Measurements from ENCODE around the gene TRABD2B.
A peak's percentile ranks its signal among the peaks of the same experiment; 100 is the strongest.

The TRABD2B gene

GRCh38 chr1:47834326-47834725 lies 162.9 kb downstream of the TRABD2B start:
- no peak overlapping the region for H3K4me2 ChIP-seq
- no peaks in the 10 kb centered on the region for H3K27me3 ChIP-seq
- H3K9me3 ChIP-seq (replicated peaks in 1 of 11), result peaks cover 32 to 37% (median 34%) of the 10 kb centered on the region in 11 experiments
- no peak overlapping the region for H3K27ac ChIP-seq
- TF ChIP-seq Cebpa-rat (IDR thresholded peaks at IDR 0.05), result no peak
- H3K4me1 ChIP-seq, result peaks cover 0 to 3% (median 1%) of the 10 kb centered on the region in 10 experiments; a peak in 11 of 20 replicates
- no peak overlapping the region for H3K9ac ChIP-seq
- no peaks in the 10 kb centered on the region for H3K36me3 ChIP-seq
- no peak overlapping the region for H3K4me3 ChIP-seq
- no peaks in the 10 kb centered on the region for H4K20me1 ChIP-seq

- Histone ChIP-seq H3K4me1 (peaks cover 0 to 11% (median 9%) of the 10 kb centered on the region in 10 experiments; a peak in 13 of 20 replicates), H3K4me3 (no peak overlapping the region), H3K27me3 (no peaks in the 10 kb centered on the region), H3K27ac (no peak overlapping the region), H3K9ac (no peak overlapping the region), H3K4me2 (no peak overlapping the region), H3K9me3 (replicated peaks in 1 of 11) (peaks cover 18 to 26% (median 21%) of the 10 kb centered on the region in 11 experiments), H4K20me1 (no peaks in the 10 kb centered on the region), H3K36me3 (no peaks in the 10 kb centered on the region)
- no peak for TF ChIP-seq Cebpa-rat (IDR thresholded peaks at IDR 0.05)
Measured at GRCh38 chr1:47830641-47831333, 166.4 kb downstream of the TRABD2B start.

- H3K9me3 ChIP-seq (replicated peaks in 1 of 11), result peaks cover 10 to 18% (median 13%) of the 10 kb centered on the region in 11 experiments
- H3K36me3 ChIP-seq, result no peaks in the 10 kb centered on the region
- no peak overlapping the region for H3K27ac ChIP-seq
- H3K4me1 ChIP-seq, result peaks cover 0 to 11% (median 9%) of the 10 kb centered on the region in 10 experiments; a peak in 13 of 20 replicates
- H3K4me2 ChIP-seq, result no peak overlapping the region
- H3K27me3 ChIP-seq, result no peaks in the 10 kb centered on the region
- no peak overlapping the region for H3K4me3 ChIP-seq
- TF ChIP-seq Cebpa-rat (IDR thresholded peaks at IDR 0.05), result no peak
- no peaks in the 10 kb centered on the region for H4K20me1 ChIP-seq
- no peak overlapping the region for H3K9ac ChIP-seq
Measured at GRCh38 chr1:47830021-47830420, 167.2 kb downstream of the TRABD2B start.

GRCh38 chr1:47828978-47829377 lies 168.2 kb downstream of the TRABD2B start:
- Histone ChIP-seq H3K4me3 (no peak overlapping the region), H3K4me1 (peaks cover 0 to 11% (median 9%) of the 10 kb centered on the region in 10 experiments; a peak in 13 of 20 replicates), H3K27me3 (no peaks in the 10 kb centered on the region), H3K4me2 (peak overlapping the region in 7 of 11 experiments; percentile 24 to 61 (median 43); a peak in 13 of 22 replicates), H3K9me3 (replicated peaks in 1 of 11) (peaks cover 0 to 8% (median 3%) of the 10 kb centered on the region in 11 experiments; a peak in 11 of 22 replicates), H3K36me3 (no peaks in the 10 kb centered on the region), H3K9ac (no peak overlapping the region), H4K20me1 (no peaks in the 10 kb centered on the region), H3K27ac (no peak overlapping the region)
- no peak for TF ChIP-seq Cebpa-rat (IDR thresholded peaks at IDR 0.05)

GRCh38 chr1:47827109-47827508 lies 170.1 kb downstream of the TRABD2B start:
- Histone ChIP-seq H3K36me3 (no peaks in the 10 kb centered on the region), H3K9me3 (replicated peaks in 1 of 11) (no peaks in the 10 kb centered on the region), H4K20me1 (no peaks in the 10 kb centered on the region), H3K9ac (no peak overlapping the region), H3K27me3 (no peaks in the 10 kb centered on the region), H3K27ac (no peak overlapping the region), H3K4me1 (peaks cover 0 to 11% (median 9%) of the 10 kb centered on the region in 10 experiments; a peak in 13 of 20 replicates), H3K4me3 (no peak overlapping the region), H3K4me2 (no peak overlapping the region)
- TF ChIP-seq Cebpa-rat (IDR thresholded peaks at IDR 0.05), result no peak

- Histone ChIP-seq H3K9ac (no peak overlapping the region), H3K27me3 (no peaks in the 10 kb centered on the region), H3K4me1 (peaks cover 0 to 11% (median 9%) of the 10 kb centered on the region in 10 experiments; a peak in 13 of 20 replicates), H3K4me3 (no peak overlapping the region), H3K4me2 (no peak overlapping the region), H3K9me3 (replicated peaks in 1 of 11) (no peaks in the 10 kb centered on the region), H3K27ac (no peak overlapping the region), H3K36me3 (no peaks in the 10 kb centered on the region), H4K20me1 (no peaks in the 10 kb centered on the region)
- TF ChIP-seq Cebpa-rat (IDR thresholded peaks at IDR 0.05), result no peak
Measured at GRCh38 chr1:47824716-47825115, 172.5 kb downstream of the TRABD2B start.

GRCh38 chr1:47824297-47824696 lies 172.9 kb downstream of the TRABD2B start:
- H3K36me3 ChIP-seq, result no peaks in the 10 kb centered on the region
- H3K4me2 ChIP-seq, result no peak overlapping the region
- peaks cover 0 to 8% (median 7%) of the 10 kb centered on the region in 10 experiments; a peak in 13 of 20 replicates for H3K4me1 ChIP-seq
- H3K27me3 ChIP-seq, result no peaks in the 10 kb centered on the region
- no peaks in the 10 kb centered on the region for H3K9me3 ChIP-seq (replicated peaks in 1 of 11)
- H3K27ac ChIP-seq, result no peak overlapping the region
- H3K4me3 ChIP-seq, result no peak overlapping the region
- H4K20me1 ChIP-seq, result no peaks in the 10 kb centered on the region
- no peak for TF ChIP-seq Cebpa-rat (IDR thresholded peaks at IDR 0.05)
- H3K9ac ChIP-seq, result no peak overlapping the region

GRCh38 chr1:47823040-47823808 lies 174.0 kb downstream of the TRABD2B start:
- Histone ChIP-seq H4K20me1 (no peaks in the 10 kb centered on the region), H3K4me3 (no peak overlapping the region), H3K4me1 (no peaks in the 10 kb centered on the region), H3K9ac (no peak overlapping the region), H3K27me3 (no peaks in the 10 kb centered on the region), H3K36me3 (no peaks in the 10 kb centered on the region), H3K4me2 (no peak overlapping the region), H3K27ac (no peak overlapping the region), H3K9me3 (replicated peaks in 1 of 11) (no peaks in the 10 kb centered on the region)
- no peak for TF ChIP-seq Cebpa-rat (IDR thresholded peaks at IDR 0.05)

- TF ChIP-seq Cebpa-rat (IDR thresholded peaks at IDR 0.05), result no peak
- Histone ChIP-seq H3K27me3 (no peaks in the 10 kb centered on the region), H3K36me3 (no peaks in the 10 kb centered on the region), H4K20me1 (peaks cover 0 to 9% (median 0%) of the 10 kb centered on the region in 11 experiments; a peak in 1 of 22 replicates), H3K4me2 (no peak overlapping the region), H3K9ac (no peak overlapping the region), H3K9me3 (replicated peaks in 1 of 11) (no peaks in the 10 kb centered on the region), H3K27ac (no peak overlapping the region), H3K4me1 (no peaks in the 10 kb centered on the region), H3K4me3 (no peak overlapping the region)
Measured at GRCh38 chr1:47821760-47822159, 175.4 kb downstream of the TRABD2B start.
